Gastrocnemius medialis (tissue), 4 donors: ENCODE results near the gene CNTLN.

Source experiments
- CTCF ChIP-seq, 5 experiments: fragments of 450-650 bp in 3 of 5; fragments of 200-600 bp in 2 of 5; sonication (generic) in 2 of 5; IDR thresholded peaks in 4 of 5; conservative IDR thresholded peaks in 1 of 5; 1 replicate in 4 of 5; 2 replicates in 1 of 5; pipeline ENCODE4 v1.5.1; 2016 to 2019; ENCODE audit warnings: antibody characterized with exemption in 5 of 5, mild to moderate bottlenecking in 3 of 5, moderate library complexity in 3 of 5
- POLR2A ChIP-seq, 2 donors: fragments of 450-650 bp; IDR thresholded peaks; one replicate each; pipeline ENCODE4 v1.6.1; 2017; ENCODE audit warnings: antibody characterized with exemption in 2 of 2, mild to moderate bottlenecking in 2 of 2, moderate library complexity in 2 of 2

DNA sequence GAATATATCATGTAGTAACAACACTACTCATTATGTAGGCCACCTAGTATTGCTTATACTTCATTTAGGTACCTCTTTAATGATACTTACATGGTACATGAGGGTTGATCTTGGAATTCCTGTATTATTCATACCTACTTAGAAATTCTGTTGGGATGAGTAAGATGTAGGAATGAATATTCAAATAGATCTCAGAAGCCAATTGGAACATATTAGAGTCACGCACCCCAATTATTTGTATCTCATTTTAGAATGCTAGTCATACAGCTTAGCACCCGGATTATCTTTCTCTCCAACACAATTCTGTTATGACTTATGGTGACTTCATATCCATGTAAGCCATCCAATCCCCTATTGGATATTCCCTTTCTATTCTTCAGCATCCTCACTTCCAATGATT is 337.3 kb downstream of the CNTLN start:
- TF ChIP-seq CTCF (IDR thresholded peaks at IDR 0.05 in 4 of 5, conservative IDR thresholded peaks at IDR 0.05 in 1 of 5) (no peak), POLR2A (IDR thresholded peaks at IDR 0.05) (no peak)
